HG03045 (cell line): ENCODE results near the gene TOMM20L.

Source experiments
- ATAC-seq: cut with Tn5 transposase; IDR thresholded peaks from one replicate; pipeline ENCODE4 v1.9.1; 2021; ENCODE audit warnings: mild to moderate bottlenecking, moderate library complexity; ENCODE audit not compliant: unreplicated experiment

TOMM20L gene

DNA sequence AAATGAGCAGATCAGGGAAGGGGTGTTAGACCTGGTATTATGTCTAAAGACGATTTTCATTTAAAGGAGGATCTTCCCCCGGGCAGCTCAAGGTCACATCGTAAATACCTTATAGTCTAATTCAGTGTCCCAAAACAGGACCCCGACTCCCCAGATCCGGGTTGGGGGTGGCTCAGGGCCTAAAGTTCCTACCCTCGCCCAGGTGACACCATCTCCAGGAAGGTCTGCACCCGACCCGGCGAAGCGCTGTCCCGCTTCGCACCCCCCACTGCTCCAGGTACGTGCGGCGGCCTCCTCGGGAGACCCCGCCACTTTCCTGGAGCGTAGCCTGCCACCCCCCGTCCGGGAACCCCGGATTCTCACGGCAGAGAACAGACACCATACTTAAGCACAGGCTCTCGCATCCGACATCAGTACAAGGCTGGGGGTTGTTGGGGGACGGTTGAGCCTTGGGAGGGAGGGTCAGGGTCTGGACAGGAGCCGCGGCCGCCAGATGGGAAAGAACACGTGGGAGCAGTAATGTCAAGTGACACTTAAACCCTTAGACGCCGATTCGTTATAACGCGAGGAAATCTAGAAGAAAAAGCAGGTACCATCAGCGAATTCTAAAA is 31.0 kb downstream of the TOMM20L start:
- ATAC-seq = peak; percentile 56

DNA sequence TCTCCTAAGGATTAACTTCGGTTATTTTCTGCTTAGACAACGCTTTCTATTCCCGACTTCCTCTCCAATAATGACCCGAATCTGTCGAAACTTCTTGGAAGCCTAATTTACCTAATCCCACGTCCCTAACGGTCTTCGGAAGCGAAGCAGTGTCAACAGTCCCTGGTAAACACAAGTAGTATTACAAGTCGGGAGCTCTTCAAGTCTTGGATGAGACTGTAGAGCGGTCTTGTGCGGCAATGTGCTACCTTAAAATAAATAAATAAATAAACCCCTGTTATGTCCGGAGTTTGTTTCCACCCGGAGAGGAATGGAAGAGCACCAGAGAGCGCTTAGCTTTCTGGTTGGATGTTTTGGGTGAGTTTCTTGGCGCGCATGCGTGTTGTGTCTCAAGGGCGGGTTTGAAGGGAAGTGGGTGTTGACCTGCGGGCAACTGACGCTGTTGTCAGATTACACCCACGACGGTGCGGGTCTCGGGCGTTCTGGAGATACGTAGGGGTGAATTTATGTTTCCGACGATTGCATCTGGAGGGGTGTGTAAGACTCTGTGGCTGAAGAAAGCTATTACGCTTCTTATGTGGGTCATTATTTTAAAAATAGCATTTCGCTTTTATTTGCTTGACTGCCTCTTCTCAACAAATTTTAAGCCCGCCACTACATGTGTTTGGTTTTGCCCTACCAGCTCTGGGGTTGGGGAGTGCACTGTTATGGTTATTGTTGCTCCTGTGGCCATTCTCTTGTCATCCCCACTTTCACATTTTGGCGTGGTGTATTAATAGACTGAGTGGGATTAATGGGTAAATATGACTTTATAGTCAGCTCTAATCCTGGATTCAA is 31.8 kb downstream of the TOMM20L start, which contains the start of the genes KIAA0586 and TIMM9:
TSS of gene KIAA0586 (plus strand) at position 439 of the 837 bp plus-strand sequence. CDS start 546 bp downstream, outside the sequence.
TSS of gene TIMM9 (minus strand) at position 251 of the 837 bp plus-strand sequence. CDS start 15,586 bp downstream, outside the sequence.
- ATAC-seq = peak; percentile 91

DNA sequence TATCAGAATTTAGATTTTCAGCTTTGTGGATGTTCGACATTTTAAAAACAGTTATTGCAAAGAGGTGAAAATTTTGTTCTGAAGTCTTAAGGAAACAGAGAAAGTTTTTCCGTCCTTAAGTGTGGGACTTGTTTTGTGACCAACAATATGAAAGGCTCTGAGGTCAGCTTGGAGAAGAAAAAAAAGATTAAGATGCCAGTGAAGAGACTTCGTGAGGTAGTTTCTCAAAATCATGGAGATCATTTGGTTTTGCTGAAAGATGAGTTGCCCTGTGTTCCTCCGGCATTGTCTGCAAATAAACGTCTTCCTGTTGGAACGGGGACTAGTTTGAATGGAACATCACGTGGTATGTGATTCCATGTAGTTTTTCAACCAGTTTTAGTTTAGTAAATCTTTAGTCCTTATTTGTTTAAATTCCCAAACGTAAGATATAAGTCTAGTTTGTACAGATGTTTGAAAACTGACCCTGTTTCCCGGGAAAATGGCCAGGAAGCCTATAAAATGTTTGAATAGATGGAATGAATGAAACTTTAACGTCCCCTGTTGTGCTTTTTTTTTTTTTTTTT is 32.5 kb downstream of the TOMM20L start:
- no peak for ATAC-seq

DNA sequence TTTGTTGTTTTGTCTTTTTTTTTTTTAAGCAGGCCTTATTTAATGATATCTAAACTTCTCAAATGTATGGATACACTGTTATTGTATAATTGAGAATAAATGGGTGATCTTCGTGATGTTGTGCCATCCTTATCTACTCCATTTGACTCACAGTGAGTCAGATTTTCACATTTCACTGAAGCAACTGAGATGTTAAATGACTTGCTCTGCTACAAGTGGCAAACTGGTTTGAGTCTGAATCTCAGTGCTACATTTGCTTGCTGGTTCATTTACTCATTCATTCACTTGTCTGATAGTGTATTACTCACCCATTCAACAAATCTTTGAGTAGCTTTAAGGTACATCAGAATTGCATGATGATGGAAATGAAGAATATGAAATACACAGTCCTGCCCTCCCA is 34.4 kb downstream of the TOMM20L start:
- ATAC-seq = no peak

DNA sequence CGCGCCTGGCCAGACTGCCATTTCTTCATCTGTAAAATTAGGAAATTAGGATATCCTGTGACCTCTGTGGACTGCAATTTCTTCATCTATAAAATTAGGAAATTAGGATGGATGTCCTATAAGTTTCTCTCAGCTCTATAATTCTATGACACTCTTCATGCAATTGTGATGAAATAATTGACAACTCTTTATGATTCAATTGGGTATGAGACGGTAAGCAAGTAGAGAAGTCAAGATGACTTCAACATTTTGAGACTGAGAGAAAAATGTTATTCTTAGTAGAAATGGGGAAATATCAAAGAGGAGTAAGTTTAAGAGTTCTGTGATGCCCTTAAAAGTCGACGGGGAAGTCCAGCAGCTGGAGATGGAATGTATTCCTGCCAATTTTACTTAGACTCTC is 43.7 kb downstream of the TOMM20L start:
- no peak for ATAC-seq

DNA sequence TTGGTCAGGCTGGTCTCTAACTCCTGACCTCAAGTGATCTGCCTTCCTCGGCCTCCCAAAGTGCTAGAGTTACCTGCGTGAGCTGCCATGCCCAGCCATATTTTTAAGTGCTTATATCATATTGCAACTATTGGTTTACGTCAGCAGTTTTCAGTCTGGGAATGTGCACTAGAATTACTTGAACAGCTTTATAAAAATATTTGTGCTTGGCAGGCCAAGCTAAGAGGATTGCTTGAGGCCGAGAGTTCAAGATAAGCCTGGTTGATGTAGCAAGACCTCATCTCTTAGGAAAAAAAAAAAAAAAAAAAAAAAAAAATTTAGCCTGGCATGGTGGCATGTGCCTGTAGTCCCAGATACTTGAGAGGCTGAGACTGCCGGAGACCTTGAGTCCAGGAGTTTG is 48.9 kb downstream of the TOMM20L start:
- ATAC-seq = no peak

DNA sequence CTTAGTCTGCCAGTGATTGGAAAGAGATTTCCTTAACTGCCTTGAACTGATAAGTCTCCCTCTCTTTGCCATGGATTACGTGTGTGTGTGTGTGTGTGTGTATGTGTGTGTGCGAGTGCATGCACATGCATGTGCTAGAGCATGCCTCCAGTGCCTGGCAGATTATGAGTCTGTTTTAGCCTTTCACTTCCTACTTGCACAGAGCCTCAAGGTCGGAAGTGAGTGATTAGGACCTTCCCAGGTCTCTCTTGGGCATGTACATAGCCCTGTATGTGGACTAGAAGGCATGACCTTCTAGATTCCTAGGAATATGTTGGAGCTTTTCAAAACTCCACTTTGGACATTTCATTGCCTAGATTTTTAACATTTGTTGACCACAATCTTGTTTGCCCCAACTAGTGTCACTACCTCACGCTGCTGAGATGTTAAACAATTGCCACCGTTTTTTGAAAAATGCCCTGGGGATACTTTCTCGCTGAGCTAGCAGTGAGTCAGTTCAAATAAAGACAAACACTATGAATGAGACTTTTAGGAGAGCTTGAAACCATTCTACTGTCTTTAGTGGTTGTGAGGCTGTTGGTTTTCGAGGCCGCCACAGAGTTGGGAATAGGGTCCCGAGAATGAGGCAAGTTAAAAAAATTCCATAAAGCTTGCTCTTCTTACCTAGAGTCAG is 60.0 kb downstream of the TOMM20L start:
- ATAC-seq = no peak
